Endothelial cell of umbilical vein (primary cell): ENCODE results near the gene SPACA7. TPM values are rescaled to one million over a fixed set of nuclear protein-coding genes. Genes with fewer than 3 reads are reported as not detected.

ENCODE experiments used
- BruUV-seq: library from RNA; stranded (reverse); fragments of 400-500 nt; replicated peaks from 2 replicates; lab custom pipeline; 2021; lab: Mats Ljungman, UMichigan
- CTCF ChIA-PET: fragments of 300-600, 350-600 bp; sonication (Branson Sonifier 250); formaldehyde crosslinking; loops from one replicate; lab custom pipeline; 2021; ENCODE audit warnings: antibody characterized with exemption, inconsistent platforms; lab: Charles Lee
- POLR2A ChIA-PET: fragments of 300-600, 350-600 bp; sonication (Branson Sonifier 250); formaldehyde crosslinking; loops from one replicate; lab custom pipeline; 2021; ENCODE audit warnings: antibody characterized with exemption, inconsistent platforms; lab: Charles Lee
- DNase-seq: peaks from one replicate; pipeline ENCODE4 v3.0.0-alpha.2; 2011; ENCODE audit warnings: low read depth, low spot score
- FAIRE-seq: peaks from 2 replicates; lab custom pipeline; 2011; peaks lifted over from hg19 to GRCh38; lab: Jason Lieb, UNC
- H2AFZ ChIP-seq: 2 replicates; pipeline ENCODE4 v1.6.0; 2012; ENCODE audit warnings: low read depth, low read length, control low read depth, inconsistent platforms
- H3K27ac ChIP-seq: 2 replicates; pipeline ENCODE4 v1.5.1; 2011; ENCODE audit warnings: low read depth, mild to moderate bottlenecking, control low read depth, low read length, moderate library complexity; ENCODE audit not compliant: insufficient read depth
- H3K27me3 ChIP-seq, 2 experiments: 2 replicates each; pipeline versions ENCODE4 v1.6.0 to v1.6.1; 2011; ENCODE audit warnings: low read length in 2 of 2, mixed read lengths in 1 of 2; ENCODE audit not compliant: control insufficient read depth in 2 of 2, insufficient read depth in 2 of 2
- H3K36me3 ChIP-seq, 2 experiments: 2 replicates in 1 of 2; 3 replicates in 1 of 2; pipeline ENCODE4 v1.5.1; 2011; ENCODE audit warnings: low read length in 2 of 2, mild to moderate bottlenecking in 1 of 2, moderate library complexity in 1 of 2; ENCODE audit not compliant: control insufficient read depth in 2 of 2, insufficient read depth in 2 of 2; ENCODE audit errors: extremely low read depth in 1 of 2
- H3K4me1 ChIP-seq: 3 replicates; pipeline ENCODE4 v1.5.1; 2011; ENCODE audit warnings: mild to moderate bottlenecking, low read length; ENCODE audit not compliant: control insufficient read depth, insufficient read depth; ENCODE audit errors: extremely low read depth
- H3K4me2 ChIP-seq: 2 replicates; pipeline ENCODE4 v1.6.1; 2011; ENCODE audit warnings: low read length, control low read depth, mixed read lengths; ENCODE audit not compliant: insufficient read depth
- H3K4me3 ChIP-seq, 3 experiments: fragments of 200-600 bp in 1 of 3; sonication (generic), shearing (Covaris generic) in 1 of 3; replicated peaks in 1 of 3; 2 replicates each; pipeline ENCODE4 v1.5.1; 2011 to 2016; ENCODE audit warnings: control low read depth in 3 of 3, low read length in 3 of 3, mild to moderate bottlenecking in 2 of 3, inconsistent platforms in 1 of 3, low read depth in 1 of 3, moderate library complexity in 1 of 3; ENCODE audit not compliant: insufficient read depth in 1 of 3
- H3K79me2 ChIP-seq: 2 replicates; pipeline ENCODE4 v1.6.0; 2012; ENCODE audit warnings: low read length, inconsistent platforms; ENCODE audit not compliant: control insufficient read depth, insufficient read depth
- H3K9ac ChIP-seq: replicated peaks from 2 replicates; pipeline ENCODE3; 2011; ENCODE audit warnings: low read length, control low read depth; ENCODE audit not compliant: insufficient read depth; ENCODE audit errors: extremely low read depth
- H3K9me1 ChIP-seq: replicated peaks from 3 replicates; pipeline ENCODE4 v1.6.0; 2011; ENCODE audit warnings: mild to moderate bottlenecking, low read length; ENCODE audit not compliant: control insufficient read depth, insufficient read depth; ENCODE audit errors: extremely low read depth
- H3K9me3 ChIP-seq: replicated peaks from 2 replicates; pipeline ENCODE4 v1.5.1; 2012; ENCODE audit warnings: low read length, inconsistent platforms; ENCODE audit not compliant: control insufficient read depth, insufficient read depth
- H4K20me1 ChIP-seq: replicated peaks from 2 replicates; pipeline ENCODE3; 2011; ENCODE audit warnings: mild to moderate bottlenecking, low read length; ENCODE audit not compliant: control insufficient read depth, insufficient read depth; ENCODE audit errors: extremely low read depth
- CTCF ChIP-seq, 2 donors: IDR thresholded peaks; 1 replicate in 1 of 2; 2 replicates in 1 of 2; pipeline ENCODE4 v1.5.1; 2011; ENCODE audit warnings: low read length in 2 of 2, mild to moderate bottlenecking in 2 of 2, moderate library complexity in 2 of 2, control low read depth in 1 of 2, inconsistent platforms in 1 of 2, low read depth in 1 of 2; ENCODE audit not compliant: insufficient read depth in 1 of 2; ENCODE audit errors: extremely low read depth in 1 of 2
- EZH2 ChIP-seq: IDR thresholded peaks from 2 replicates; pipeline ENCODE4 v1.6.1; 2012; ENCODE audit warnings: borderline replicate concordance, low read depth, mild to moderate bottlenecking, moderate library complexity, low read length, inconsistent platforms; ENCODE audit not compliant: severe bottlenecking
- FOS ChIP-seq: IDR thresholded peaks from 2 replicates; pipeline ENCODE4 v1.6.1; 2011; ENCODE audit warnings: mild to moderate bottlenecking, low read length, moderate library complexity, borderline replicate concordance; ENCODE audit not compliant: insufficient read depth
- GATA2 ChIP-seq: IDR thresholded peaks from 2 replicates; pipeline ENCODE4 v1.7.0; 2011; ENCODE audit warnings: low read depth, mild to moderate bottlenecking, moderate library complexity, mixed read lengths, low read length; ENCODE audit not compliant: insufficient read length, insufficient read depth
- JUN ChIP-seq: IDR thresholded peaks from 2 replicates; pipeline ENCODE4 v1.6.1; 2011; ENCODE audit warnings: borderline replicate concordance, low read depth; ENCODE audit not compliant: insufficient read length, insufficient read depth
- MAX ChIP-seq: IDR thresholded peaks from 2 replicates; pipeline ENCODE4 v1.6.1; 2011; ENCODE audit not compliant: insufficient read depth, insufficient read length
- MYC ChIP-seq: IDR thresholded peaks from one replicate; pipeline ENCODE4 v1.6.1; 2011; ENCODE audit warnings: mild to moderate bottlenecking, low read depth, low read length
- POLR2A ChIP-seq: IDR thresholded peaks from 2 replicates; pipeline ENCODE4 v1.6.1; 2012; ENCODE audit warnings: low read depth, mild to moderate bottlenecking, control low read depth, low read length
- POLR2AphosphoS5 ChIP-seq: IDR thresholded peaks from 2 replicates; pipeline ENCODE4 v1.6.1; 2012; ENCODE audit warnings: low read depth, mild to moderate bottlenecking, control low read depth, low read length, moderate library complexity; ENCODE audit not compliant: insufficient read depth
- dilution Hi-C: fragments of 300-500 bp; cut with MboI; formaldehyde crosslinking; loops from one replicate; pipeline ENCODE4 v1.15.0; 2019; ENCODE audit warnings: low sequenced_read_pairs; ENCODE audit not compliant: extremely low pct_ligation_motif_present
- intact Hi-C: fragments of 100-400 bp; cut with micrococcal nuclease; formaldehyde crosslinking; loops from one replicate; pipeline ENCODE4 v1.10.0; 2022
- polyA plus RNA-seq, 4 experiments: library from polyadenylated mRNA; depleted of rRNA in 3 of 4; stranded (reverse) in 3 of 4; unstranded in 1 of 4; fragments of >200 nt; gene quantifications; 2 replicates each; pipeline versions ENCODE4 v1.2.1 to v1.2.3, GENCODE V29; 2011 to 2012; ENCODE audit warnings: missing spikeins in 1 of 4
- total RNA-seq: library from RNA; stranded (reverse); gene quantifications from 2 replicates; pipeline ENCODE4 v1.2.3, GENCODE V29; 2021

Gene SPACA7
- total and polyA plus RNA-seq, 2 donors (not counting 3 experiments of a cell fraction or from before 2014, with no cell fraction given): not detected

GRCh38 chr13:112465251-112466131, 89.3 kb downstream of the SPACA7 start:
- Histone ChIP-seq H4K20me1 (no peaks in the 10 kb centered on the region), H3K9me1 (no peaks in the 10 kb centered on the region), H3K27ac (no peak overlapping the region), H3K9me3 (no peaks in the 10 kb centered on the region), H3K4me2 (no peak overlapping the region), H3K4me1 (no peaks in the 10 kb centered on the region), H3K9ac (no peak overlapping the region), H3K79me2 (no peaks in the 10 kb centered on the region), H3K27me3 (no peaks in the 10 kb centered on the region), H3K36me3 (no peaks in the 10 kb centered on the region), H3K4me3 (no peak overlapping the region), H2AFZ (no peak overlapping the region)
- FAIRE-seq (no peak), DNase-seq (no peak)
- intact Hi-C loops: no loop called here
- BruUV-seq: no TSS peak
- CTCF ChIA-PET: no interaction called here
- POLR2A ChIA-PET: no interaction called here
- no peak for TF ChIP-seq FOS
- TF ChIP-seq EZH2: no peak
- TF ChIP-seq GATA2: no peak
- no peak for TF ChIP-seq MAX
- TF ChIP-seq CTCF (IDR thresholded peaks at IDR 0.05; ENCODE audit: extremely low read depth in 1 of 2, insufficient read depth in 1 of 2, low read depth in 1 of 2, low read length in 2 of 2): no peak
- TF ChIP-seq MYC: no peak
- TF ChIP-seq POLR2AphosphoS5: no peak
- no peak for TF ChIP-seq JUN
- TF ChIP-seq POLR2A: no peak
- dilution Hi-C loops: no loop called here
